ENCODE results near the gene HYAL4. TPM values are rescaled to one million over a fixed set of nuclear protein-coding genes. Genes with fewer than 3 reads are reported as not detected.
"Not testable (repeated sequence)": the region's sequence is repeated elsewhere in the genome, so short reads cannot be mapped to it uniquely, and the experiment has no call there.

HYAL4 gene
- total RNA-seq, 1 donor, result not detected

GRCh38 chr7:123824754-123825067 lies 20.3 kb upstream of the HYAL4 start:
- no peak overlapping the region for H3K4me3 ChIP-seq (ENCODE audit: low read length)
- no peaks in the 10 kb centered on the region for H3K9me3 ChIP-seq (ENCODE audit: low read depth, low read length)
- H3K4me1 ChIP-seq (ENCODE audit: insufficient read depth, low read length), result no peaks in the 10 kb centered on the region
- peaks cover 5% of the 10 kb centered on the region for H3K27me3 ChIP-seq (ENCODE audit: insufficient read depth, low read length)

- peaks cover 5% of the 10 kb centered on the region for H3K27me3 ChIP-seq (ENCODE audit: insufficient read depth, low read length)
- H3K9me3 ChIP-seq (ENCODE audit: low read depth, low read length), result no peaks in the 10 kb centered on the region
- H3K4me1 ChIP-seq (ENCODE audit: insufficient read depth, low read length), result no peaks in the 10 kb centered on the region
- no peak overlapping the region for H3K4me3 ChIP-seq (ENCODE audit: low read length)
Observed at GRCh38 chr7:123828805-123829204, 16.2 kb upstream of the HYAL4 start.

- Histone ChIP-seq H3K27me3 (ENCODE audit: insufficient read depth, low read length) (no peaks in the 10 kb centered on the region), H3K4me1 (ENCODE audit: insufficient read depth, low read length) (no peaks in the 10 kb centered on the region), H3K4me3 (ENCODE audit: low read length) (no peak overlapping the region), H3K9me3 (ENCODE audit: low read depth, low read length) (no peaks in the 10 kb centered on the region)
Observed at GRCh38 chr7:123836656-123837055, 8.3 kb upstream of the HYAL4 start.

DNA sequence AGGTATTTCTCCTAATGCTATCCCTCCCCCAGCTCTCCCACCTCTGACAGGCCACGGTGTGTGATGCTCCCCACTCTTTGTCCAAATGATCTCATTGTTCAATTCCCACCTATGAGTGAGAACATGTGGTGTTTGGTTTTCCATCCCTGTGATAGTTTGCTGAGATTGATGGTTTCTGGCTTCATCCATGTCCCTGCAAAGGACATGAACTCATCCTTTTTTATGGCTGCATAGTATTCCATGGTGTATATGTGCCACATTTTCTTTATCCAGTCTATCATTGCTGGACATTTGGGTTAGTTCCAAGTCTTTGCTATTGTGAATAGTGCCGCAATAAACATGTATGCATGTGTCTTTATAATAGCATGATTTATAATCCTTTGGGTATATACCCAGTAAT lies 5.9 kb upstream of the HYAL4 start:
- not testable (repeated sequence) for H3K27me3 ChIP-seq (ENCODE audit: insufficient read depth, low read length); H3K4me1 ChIP-seq (ENCODE audit: insufficient read depth, low read length); H3K9me3 ChIP-seq (ENCODE audit: low read depth, low read length); H3K4me3 ChIP-seq (ENCODE audit: low read length)

- not testable (repeated sequence) for H3K4me1 ChIP-seq (ENCODE audit: insufficient read depth, low read length); H3K27me3 ChIP-seq (ENCODE audit: insufficient read depth, low read length); H3K4me3 ChIP-seq (ENCODE audit: low read length); H3K9me3 ChIP-seq (ENCODE audit: low read depth, low read length)
Observed at GRCh38 chr7:123844142-123844541, 827 bp upstream of the HYAL4 start.

GRCh38 chr7:123845823-123846216 lies 851 bp downstream of the HYAL4 start:
- H3K9me3 ChIP-seq (ENCODE audit: low read depth, low read length), result no peaks in the 10 kb centered on the region
- no peaks in the 10 kb centered on the region for H3K27me3 ChIP-seq (ENCODE audit: insufficient read depth, low read length)
- no peak overlapping the region for H3K4me3 ChIP-seq (ENCODE audit: low read length)
- H3K4me1 ChIP-seq (ENCODE audit: insufficient read depth, low read length), result no peaks in the 10 kb centered on the region

- no peaks in the 10 kb centered on the region for H3K27me3 ChIP-seq (ENCODE audit: insufficient read depth, low read length)
- no peak overlapping the region for H3K4me3 ChIP-seq (ENCODE audit: low read length)
- H3K4me1 ChIP-seq (ENCODE audit: insufficient read depth, low read length), result no peaks in the 10 kb centered on the region
- H3K9me3 ChIP-seq (ENCODE audit: low read depth, low read length), result no peaks in the 10 kb centered on the region
Observed at GRCh38 chr7:123846217-123846891, 1.4 kb downstream of the HYAL4 start.

DNA sequence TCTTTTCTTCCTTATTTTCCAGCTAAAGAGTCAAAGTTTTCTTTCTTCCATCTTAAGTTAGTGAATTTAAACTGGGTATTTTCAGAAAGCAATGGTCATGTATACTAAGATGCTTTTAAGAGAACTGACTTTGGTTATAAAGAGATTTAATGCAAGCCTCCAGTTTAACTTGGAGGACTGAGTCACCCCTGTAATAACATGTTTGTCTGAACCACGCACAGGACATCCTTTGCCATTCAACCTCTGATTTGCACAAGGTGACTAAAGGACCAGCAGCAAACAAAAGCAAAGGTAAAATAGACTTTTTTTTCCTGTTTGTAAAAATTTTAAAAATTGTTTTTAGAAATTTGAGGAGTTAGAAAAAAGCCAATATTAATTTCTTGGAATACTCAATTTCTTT lies 2.9 kb downstream of the HYAL4 start:
- Histone ChIP-seq H3K4me3 (ENCODE audit: low read length) (no peak overlapping the region), H3K4me1 (ENCODE audit: insufficient read depth, low read length) (no peaks in the 10 kb centered on the region), H3K9me3 (ENCODE audit: low read depth, low read length) (no peaks in the 10 kb centered on the region), H3K27me3 (ENCODE audit: insufficient read depth, low read length) (no peaks in the 10 kb centered on the region)

- no peaks in the 10 kb centered on the region for H3K27me3 ChIP-seq (ENCODE audit: insufficient read depth, low read length)
- no peak overlapping the region for H3K4me3 ChIP-seq (ENCODE audit: low read length)
- H3K4me1 ChIP-seq (ENCODE audit: insufficient read depth, low read length), result no peaks in the 10 kb centered on the region
- H3K9me3 ChIP-seq (ENCODE audit: low read depth, low read length), result no peaks in the 10 kb centered on the region
Observed at GRCh38 chr7:123849855-123850254, 4.9 kb downstream of the HYAL4 start.

DNA sequence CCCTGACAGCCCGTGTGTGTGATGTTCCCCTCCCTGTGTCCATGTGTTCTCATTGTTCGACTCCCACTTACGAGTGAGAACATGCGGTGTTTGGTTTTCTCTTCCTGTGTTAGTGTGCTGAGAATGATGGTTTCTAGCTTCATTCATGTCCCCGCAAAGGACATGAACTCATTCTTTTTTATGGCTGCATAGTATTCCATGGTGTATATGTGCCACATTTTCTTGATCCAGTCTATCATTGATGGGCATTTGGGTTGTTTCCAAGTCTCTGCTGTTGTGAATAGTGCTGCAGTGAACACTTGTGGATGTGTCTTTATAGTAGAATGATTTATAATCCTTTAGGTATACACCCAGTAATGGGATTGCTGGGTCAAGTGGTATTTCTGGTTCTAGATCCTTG lies 6.4 kb downstream of the HYAL4 start:
- H3K4me3 ChIP-seq (ENCODE audit: low read length); H3K27me3 ChIP-seq (ENCODE audit: insufficient read depth, low read length); H3K9me3 ChIP-seq (ENCODE audit: low read depth, low read length); H3K4me1 ChIP-seq (ENCODE audit: insufficient read depth, low read length): not testable (repeated sequence)

GRCh38 chr7:123854291-123854690 lies 9.3 kb downstream of the HYAL4 start:
- H3K27me3 ChIP-seq (ENCODE audit: insufficient read depth, low read length); H3K9me3 ChIP-seq (ENCODE audit: low read depth, low read length); H3K4me1 ChIP-seq (ENCODE audit: insufficient read depth, low read length); H3K4me3 ChIP-seq (ENCODE audit: low read length): not testable (repeated sequence)

- not testable (repeated sequence) for H3K9me3 ChIP-seq (ENCODE audit: low read depth, low read length); H3K27me3 ChIP-seq (ENCODE audit: insufficient read depth, low read length); H3K4me1 ChIP-seq (ENCODE audit: insufficient read depth, low read length); H3K4me3 ChIP-seq (ENCODE audit: low read length)
Observed at GRCh38 chr7:123856428-123856827, 11.5 kb downstream of the HYAL4 start.

DNA sequence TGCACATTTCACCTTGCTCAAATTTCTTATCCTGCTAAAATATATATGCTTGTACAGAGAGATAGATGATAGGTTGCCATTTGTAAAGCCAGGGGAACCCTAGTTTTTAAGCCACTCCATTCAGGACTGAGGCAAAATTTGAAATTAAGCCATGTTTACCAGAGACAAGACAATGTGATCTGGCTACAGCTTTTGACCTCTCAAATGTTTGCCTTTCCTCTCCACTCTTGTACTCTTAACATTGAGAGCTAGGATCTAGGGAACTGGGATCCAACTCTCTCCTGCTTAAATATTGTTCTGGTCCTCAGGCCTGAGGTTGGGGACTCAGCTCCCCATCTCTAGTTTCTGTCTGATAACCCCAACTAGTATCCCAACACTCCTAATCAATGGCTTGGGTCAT lies 15.9 kb downstream of the HYAL4 start:
- H3K4me3 ChIP-seq (ENCODE audit: low read length), result no peak overlapping the region
- peaks cover 3% of the 10 kb centered on the region for H3K27me3 ChIP-seq (ENCODE audit: insufficient read depth, low read length)
- no peaks in the 10 kb centered on the region for H3K4me1 ChIP-seq (ENCODE audit: insufficient read depth, low read length)
- no peaks in the 10 kb centered on the region for H3K9me3 ChIP-seq (ENCODE audit: low read depth, low read length)

- Histone ChIP-seq H3K9me3 (ENCODE audit: low read depth, low read length) (no peaks in the 10 kb centered on the region), H3K27me3 (ENCODE audit: insufficient read depth, low read length) (peaks cover 3% of the 10 kb centered on the region), H3K4me1 (ENCODE audit: insufficient read depth, low read length) (peaks cover 12% of the 10 kb centered on the region), H3K4me3 (ENCODE audit: low read length) (no peak overlapping the region)
Observed at GRCh38 chr7:123862775-123863174, 17.8 kb downstream of the HYAL4 start.

DNA sequence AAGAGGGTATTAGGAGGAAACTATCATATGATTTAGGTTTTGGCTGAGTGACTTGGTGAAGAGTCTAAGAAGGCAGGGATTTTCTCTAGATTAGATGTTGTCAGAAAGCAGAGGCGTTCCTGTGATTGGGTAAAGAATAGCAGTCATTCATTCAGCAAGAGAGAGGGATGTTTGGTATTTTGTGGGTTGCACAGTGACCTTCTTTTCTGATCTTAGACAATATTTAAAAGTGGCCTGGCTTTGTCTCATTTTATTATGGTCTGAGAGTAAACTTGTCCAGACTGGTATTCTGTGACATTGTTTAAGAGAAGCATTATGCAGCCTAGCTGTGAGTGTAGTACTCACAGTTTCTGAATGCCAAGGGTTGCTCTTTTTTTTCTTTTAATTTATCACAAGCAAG lies 18.5 kb downstream of the HYAL4 start:
- peaks cover 13% of the 10 kb centered on the region for H3K4me1 ChIP-seq (ENCODE audit: insufficient read depth, low read length)
- H3K9me3 ChIP-seq (ENCODE audit: low read depth, low read length), result no peaks in the 10 kb centered on the region
- no peaks in the 10 kb centered on the region for H3K27me3 ChIP-seq (ENCODE audit: insufficient read depth, low read length)
- no peak overlapping the region for H3K4me3 ChIP-seq (ENCODE audit: low read length)

DNA sequence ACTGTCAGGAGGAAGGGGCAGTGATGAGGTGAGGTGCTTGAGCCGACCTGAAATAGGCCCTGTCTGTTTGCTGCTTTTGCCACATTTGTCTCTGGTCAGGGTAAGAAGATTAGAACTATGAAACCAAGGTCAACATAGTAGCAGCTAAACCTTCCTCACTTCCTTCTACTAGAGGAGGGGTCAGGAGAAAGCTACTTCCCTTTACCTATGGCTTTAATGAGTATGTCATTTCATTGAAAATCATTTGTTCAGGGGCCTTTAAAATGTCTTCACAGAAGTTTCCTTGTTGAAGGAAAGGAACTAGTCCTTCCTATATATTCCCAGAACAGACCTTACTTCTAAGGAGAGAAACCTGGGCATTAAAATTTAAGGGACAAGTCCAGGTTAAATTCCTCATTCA lies 19.0 kb downstream of the HYAL4 start:
- peaks cover 13% of the 10 kb centered on the region for H3K4me1 ChIP-seq (ENCODE audit: insufficient read depth, low read length)
- no peaks in the 10 kb centered on the region for H3K9me3 ChIP-seq (ENCODE audit: low read depth, low read length)
- H3K27me3 ChIP-seq (ENCODE audit: insufficient read depth, low read length), result no peaks in the 10 kb centered on the region
- H3K4me3 ChIP-seq (ENCODE audit: low read length), result no peak overlapping the region

DNA sequence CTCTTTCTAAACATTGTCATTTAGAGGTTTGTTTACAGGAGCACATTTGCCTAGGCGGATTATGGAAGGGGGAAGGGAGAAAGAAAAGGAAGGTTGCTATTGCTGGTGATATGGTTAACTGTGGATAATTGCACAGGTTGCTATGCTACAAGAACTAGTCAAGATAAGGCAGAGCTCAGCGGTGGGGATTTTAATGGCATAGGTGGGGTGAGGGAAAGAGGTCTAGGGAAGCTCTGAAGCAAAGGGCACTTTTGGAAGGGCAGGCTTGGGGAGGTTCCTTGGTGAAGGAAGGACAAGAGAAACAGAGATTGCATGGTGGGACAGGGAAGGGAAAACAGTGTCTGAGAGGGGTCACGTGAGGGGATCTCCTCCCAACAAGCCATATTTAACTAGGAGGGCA lies 19.5 kb downstream of the HYAL4 start:
- Histone ChIP-seq H3K9me3 (ENCODE audit: low read depth, low read length) (no peaks in the 10 kb centered on the region), H3K27me3 (ENCODE audit: insufficient read depth, low read length) (no peaks in the 10 kb centered on the region), H3K4me3 (ENCODE audit: low read length) (no peak overlapping the region), H3K4me1 (ENCODE audit: insufficient read depth, low read length) (peaks cover 13% of the 10 kb centered on the region)

All from mononuclear cell (primary cell).